Hepatocyte (in vitro differentiated cells): ENCODE results near the gene ANKRD13D.

ENCODE experiments used
- EZH2 ChIP-seq: fragments of 200-600 bp; sonication (generic); IDR thresholded peaks from 2 replicates; pipeline ENCODE4 v1.6.1; 2016; ENCODE audit warnings: antibody characterized with exemption, mild to moderate bottlenecking, borderline replicate concordance
- EZH2phosphoT487 ChIP-seq: fragments of 200-600 bp; sonication (generic); IDR thresholded peaks from one replicate; pipeline ENCODE4 v1.6.1; 2018; ENCODE audit warnings: antibody characterized with exemption, mild to moderate bottlenecking, low read depth, moderate library complexity; ENCODE audit not compliant: unreplicated experiment, severe bottlenecking
- TF ChIP-seq, protein P1 (sequence below): fragments of 200-600 bp; sonication (generic); IDR thresholded peaks from 2 replicates; pipeline ENCODE4 v1.5.1; 2016; ENCODE audit warnings: antibody characterized with exemption, mild to moderate bottlenecking; ENCODE audit not compliant: poor library complexity

DNA sequence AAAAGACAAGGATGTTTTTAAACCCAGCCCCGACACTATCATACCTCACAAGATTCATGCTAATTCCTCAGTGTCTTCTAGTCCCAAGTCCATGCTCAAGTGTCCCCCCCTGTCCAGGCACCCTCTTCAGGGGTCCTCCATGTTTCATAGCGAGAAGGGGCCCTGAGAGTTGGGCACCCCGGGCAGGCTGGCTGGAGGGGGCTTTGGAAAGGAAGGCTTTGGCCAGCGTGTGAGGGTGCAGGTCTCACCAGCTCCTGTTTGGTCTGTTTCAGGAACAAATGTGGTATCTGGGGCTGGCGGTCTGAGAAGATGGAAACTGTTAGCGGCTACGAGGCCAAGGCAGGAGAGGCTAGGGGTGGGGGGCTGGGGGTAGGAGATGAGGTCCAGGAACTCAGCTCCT is 9.7 kb downstream of the ANKRD13D start:
- TF ChIP-seq, protein P1, sequence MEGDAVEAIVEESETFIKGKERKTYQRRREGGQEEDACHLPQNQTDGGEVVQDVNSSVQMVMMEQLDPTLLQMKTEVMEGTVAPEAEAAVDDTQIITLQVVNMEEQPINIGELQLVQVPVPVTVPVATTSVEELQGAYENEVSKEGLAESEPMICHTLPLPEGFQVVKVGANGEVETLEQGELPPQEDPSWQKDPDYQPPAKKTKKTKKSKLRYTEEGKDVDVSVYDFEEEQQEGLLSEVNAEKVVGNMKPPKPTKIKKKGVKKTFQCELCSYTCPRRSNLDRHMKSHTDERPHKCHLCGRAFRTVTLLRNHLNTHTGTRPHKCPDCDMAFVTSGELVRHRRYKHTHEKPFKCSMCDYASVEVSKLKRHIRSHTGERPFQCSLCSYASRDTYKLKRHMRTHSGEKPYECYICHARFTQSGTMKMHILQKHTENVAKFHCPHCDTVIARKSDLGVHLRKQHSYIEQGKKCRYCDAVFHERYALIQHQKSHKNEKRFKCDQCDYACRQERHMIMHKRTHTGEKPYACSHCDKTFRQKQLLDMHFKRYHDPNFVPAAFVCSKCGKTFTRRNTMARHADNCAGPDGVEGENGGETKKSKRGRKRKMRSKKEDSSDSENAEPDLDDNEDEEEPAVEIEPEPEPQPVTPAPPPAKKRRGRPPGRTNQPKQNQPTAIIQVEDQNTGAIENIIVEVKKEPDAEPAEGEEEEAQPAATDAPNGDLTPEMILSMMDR: no peak
- no peak for TF ChIP-seq EZH2
- TF ChIP-seq EZH2phosphoT487: no peak
